Neural crest cell (in vitro differentiated cells): ENCODE results near the gene CTBP1. TPM values are rescaled to one million over a fixed set of nuclear protein-coding genes. Genes with fewer than 3 reads are reported as not detected.

ENCODE experiments used
- DNase-seq: peaks from one replicate; pipeline ENCODE4 v3.0.0; 2021; ENCODE audit warnings: low read depth, mixed read lengths, low spot score
- H3K27ac Mint-ChIP-seq: one replicate; pipeline ENCODE4 v1.8.0; 2021; ENCODE audit warnings: mild to moderate bottlenecking, mixed read lengths; ENCODE audit not compliant: unreplicated experiment
- H3K27me3 Mint-ChIP-seq: 2 replicates; pipeline ENCODE4 v1.8.0; 2021; ENCODE audit warnings: low read depth, mild to moderate bottlenecking, mixed read lengths
- H3K36me3 Mint-ChIP-seq: 2 replicates; pipeline ENCODE4 v1.8.0; 2021; ENCODE audit warnings: low read depth, mild to moderate bottlenecking, mixed read lengths
- H3K4me1 Mint-ChIP-seq: 2 replicates; pipeline ENCODE4 v1.8.0; 2021; ENCODE audit warnings: mixed read lengths
- H3K4me3 Mint-ChIP-seq: one replicate; pipeline ENCODE4 v1.8.0; 2021; ENCODE audit warnings: mild to moderate bottlenecking, mixed read lengths
- H3K9me3 Mint-ChIP-seq: 2 replicates; pipeline ENCODE4 v1.8.0; 2021; ENCODE audit warnings: mixed read lengths
- CTCF ChIP-seq: fragments of 200-600 bp; sonication (generic); conservative IDR thresholded peaks from 2 replicates; pipeline ENCODE4 v1.5.0; 2021; ENCODE audit warnings: antibody characterized with exemption, mild to moderate bottlenecking
- total RNA-seq: library from RNA; stranded (reverse); gene quantifications from 2 replicates; pipeline ENCODE4 v1.2.1, GENCODE V29; 2021

The CTBP1 gene
- total RNA-seq, 1 donor from 2014 or later = 219 TPM

- no peak for TF ChIP-seq CTCF
- Mint-ChIP-seq H3K4me3 (peak overlapping the region; percentile 78), H3K36me3 (no peaks in the 10 kb centered on the region), H3K9me3 (peaks cover 5% of the 10 kb centered on the region), H3K27ac (peak overlapping the region; percentile 12), H3K4me1 (peaks cover 7% of the 10 kb centered on the region), H3K27me3 (peaks cover 53% of the 10 kb centered on the region)
- no peak for DNase-seq
Observed at GRCh38 chr4:1166509-1167243, 82.3 kb downstream of the CTBP1 start.

DNA sequence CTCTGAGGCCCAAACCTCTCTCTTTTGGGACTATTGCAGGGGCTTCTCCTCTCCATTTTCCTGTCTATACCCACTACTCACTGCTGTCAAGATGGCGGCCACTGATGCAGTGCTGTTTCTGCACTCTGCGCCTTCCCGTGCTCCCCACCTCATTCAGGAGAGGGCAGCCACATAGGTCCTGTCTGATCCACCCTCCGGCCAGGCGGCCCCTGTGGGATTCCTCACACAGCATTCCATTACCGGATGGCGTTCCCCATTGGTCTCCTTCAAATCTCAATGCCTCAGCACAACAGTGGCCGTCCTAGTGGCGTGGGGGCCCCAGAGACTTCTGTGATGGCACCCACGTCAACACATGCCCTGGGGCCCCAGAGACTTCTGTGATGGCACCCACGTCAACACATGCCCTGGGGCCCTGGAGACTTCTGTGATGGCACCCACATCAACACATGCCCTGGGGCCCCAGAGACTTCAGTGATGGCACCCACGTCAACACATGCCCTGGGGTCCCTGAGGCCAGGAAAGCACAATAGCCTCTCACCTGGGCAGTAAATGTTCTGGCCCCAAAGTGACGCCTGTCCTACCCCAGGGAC, 83.9 kb downstream of the CTBP1 start:
- H3K4me3 Mint-ChIP-seq = no peak overlapping the region
- H3K9me3 Mint-ChIP-seq = peaks cover 5% of the 10 kb centered on the region
- peaks cover 45% of the 10 kb centered on the region for H3K27me3 Mint-ChIP-seq
- peaks cover 7% of the 10 kb centered on the region for H3K4me1 Mint-ChIP-seq
- DNase-seq = no peak
- no peak for TF ChIP-seq CTCF
- H3K36me3 Mint-ChIP-seq = no peaks in the 10 kb centered on the region
- no peak overlapping the region for H3K27ac Mint-ChIP-seq

GRCh38 chr4:1164444-1164843, 84.5 kb downstream of the CTBP1 start:
- H3K36me3 Mint-ChIP-seq = no peaks in the 10 kb centered on the region
- no peak overlapping the region for H3K4me3 Mint-ChIP-seq
- no peak overlapping the region for H3K27ac Mint-ChIP-seq
- DNase-seq = no peak
- no peak for TF ChIP-seq CTCF
- H3K9me3 Mint-ChIP-seq = peaks cover 5% of the 10 kb centered on the region
- H3K27me3 Mint-ChIP-seq = peaks cover 41% of the 10 kb centered on the region
- H3K4me1 Mint-ChIP-seq = peaks cover 7% of the 10 kb centered on the region

- no peak for DNase-seq
- Mint-ChIP-seq H3K27me3 (peaks cover 41% of the 10 kb centered on the region), H3K4me1 (peaks cover 7% of the 10 kb centered on the region), H3K36me3 (no peaks in the 10 kb centered on the region), H3K9me3 (peaks cover 5% of the 10 kb centered on the region), H3K4me3 (no peak overlapping the region), H3K27ac (no peak overlapping the region)
- TF ChIP-seq CTCF = no peak
Observed at GRCh38 chr4:1164040-1164439, 84.9 kb downstream of the CTBP1 start.

Other genes with a start within 250 kb of the CTBP1 start
- gene FGFRL1, start 237.5 kb downstream of the CTBP1 start, total RNA-seq = 54.9 and 58.8 TPM in 2 replicates
- gene RNF212, start 135.6 kb downstream of the CTBP1 start, total RNA-seq = 2.7 and 5.0 TPM in 2 replicates
- gene SPON2, start 76.5 kb downstream of the CTBP1 start, total RNA-seq = 2.3 and 4.1 TPM in 2 replicates
- 72.1 and 74.0 TPM in 2 replicates for gene MAEA, start 40.8 kb upstream of the CTBP1 start, total RNA-seq
- 22.8 and 24.0 TPM in 2 replicates for gene UVSSA, start 98.1 kb upstream of the CTBP1 start, total RNA-seq
- not detected in 2 replicates for gene NKX1-1, start 157.3 kb upstream of the CTBP1 start, total RNA-seq